ENCODE results near the gene XKRX.

DNA sequence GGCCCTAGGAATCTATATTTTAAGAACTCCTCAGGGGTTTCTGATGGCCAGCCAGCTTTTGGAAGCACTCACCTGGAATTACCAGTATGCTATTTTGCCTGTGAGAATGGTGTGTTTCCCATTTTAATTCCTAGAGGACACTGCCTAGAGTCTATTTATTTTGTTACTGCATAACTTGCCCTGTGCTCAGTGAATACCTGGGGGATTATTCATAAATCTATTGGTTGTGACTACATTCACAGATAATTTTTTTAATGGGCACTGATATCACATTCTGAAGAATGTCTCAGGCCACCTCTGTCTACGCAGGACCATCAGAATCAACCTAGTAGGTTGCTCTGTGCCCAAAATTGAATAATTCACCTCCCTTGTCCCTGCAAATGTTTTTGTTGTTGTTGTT, 47.5 kb upstream of the XKRX start:
- TF ChIP-seq, protein P1, sequence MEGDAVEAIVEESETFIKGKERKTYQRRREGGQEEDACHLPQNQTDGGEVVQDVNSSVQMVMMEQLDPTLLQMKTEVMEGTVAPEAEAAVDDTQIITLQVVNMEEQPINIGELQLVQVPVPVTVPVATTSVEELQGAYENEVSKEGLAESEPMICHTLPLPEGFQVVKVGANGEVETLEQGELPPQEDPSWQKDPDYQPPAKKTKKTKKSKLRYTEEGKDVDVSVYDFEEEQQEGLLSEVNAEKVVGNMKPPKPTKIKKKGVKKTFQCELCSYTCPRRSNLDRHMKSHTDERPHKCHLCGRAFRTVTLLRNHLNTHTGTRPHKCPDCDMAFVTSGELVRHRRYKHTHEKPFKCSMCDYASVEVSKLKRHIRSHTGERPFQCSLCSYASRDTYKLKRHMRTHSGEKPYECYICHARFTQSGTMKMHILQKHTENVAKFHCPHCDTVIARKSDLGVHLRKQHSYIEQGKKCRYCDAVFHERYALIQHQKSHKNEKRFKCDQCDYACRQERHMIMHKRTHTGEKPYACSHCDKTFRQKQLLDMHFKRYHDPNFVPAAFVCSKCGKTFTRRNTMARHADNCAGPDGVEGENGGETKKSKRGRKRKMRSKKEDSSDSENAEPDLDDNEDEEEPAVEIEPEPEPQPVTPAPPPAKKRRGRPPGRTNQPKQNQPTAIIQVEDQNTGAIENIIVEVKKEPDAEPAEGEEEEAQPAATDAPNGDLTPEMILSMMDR (conservative IDR thresholded peaks at IDR 0.05; ENCODE audit: low read depth, low read length): no peak
- no peak for TF ChIP-seq EZH2 (IDR thresholded peaks at IDR 0.05; ENCODE audit: borderline replicate concordance, low read depth, low read length, poor library complexity, severe bottlenecking)
